ENCODE measurements around the gene C6. TPM values are rescaled to one million over a fixed set of nuclear protein-coding genes. Genes with fewer than 3 reads are reported as not detected.

The C6 gene
- total RNA-seq (2016; rRNA removed; fragmentation: Illumina TruSeq; extraction: Trizol) (2.5 and 4.7 TPM in 2 replicates), polyA plus RNA-seq (2011; rRNA removed) (0.28 and 0.61 TPM in 2 replicates), polyA minus RNA-seq (2011; rRNA and poly(A)+ RNA removed; ENCODE audit: low replicate concordance) (1.2 TPM in 1 of 2 replicates, not detected in the other), Bru-seq, nascent RNA (percentile 30 among the genes with signal in this experiment), BruChase-seq, experiment 1, labeled RNA remaining after a 6-hour chase (percentile 25 among the genes with signal in this experiment), BruChase-seq, experiment 2, labeled RNA remaining after a 2-hour chase (percentile 23 among the genes with signal in this experiment)
- total RNA-seq (2016; cell fraction: cytosol; rRNA removed; fragmentation: Illumina TruSeq; extraction: Trizol; ENCODE audit: low read depth), result 0.18 and 0.20 TPM in 2 replicates
- total RNA-seq (2016; cell fraction: insoluble cytoplasmic fraction; rRNA removed; fragmentation: Illumina TruSeq; extraction: Trizol), result 2.3 and 3.2 TPM in 2 replicates
- 0.56 and 0.76 TPM in 2 replicates for total RNA-seq (2016; cell fraction: membrane; rRNA removed; fragmentation: Illumina TruSeq; extraction: Trizol)
- 5.1 and 6.5 TPM in 2 replicates for total RNA-seq (2016; cell fraction: nucleus; rRNA removed; fragmentation: Illumina TruSeq; extraction: Trizol)
- 0.19 and 0.25 TPM in 2 replicates for polyA plus RNA-seq (2011; cell fraction: cytosol; rRNA removed)
- 0.18 and 0.33 TPM in 2 replicates for polyA plus RNA-seq (2011; cell fraction: nucleus; rRNA removed)
- polyA plus RNA-seq (2012), result 0.19 and 0.37 TPM in 2 replicates
- 0.23 and 0.29 TPM in 2 replicates for polyA plus RNA-seq (2016; cell fraction: cytosol; fragmentation: Illumina TruSeq; extraction: Trizol; ENCODE audit: low read depth)
- 1.5 and 1.7 TPM in 2 replicates for polyA plus RNA-seq (2016; cell fraction: insoluble cytoplasmic fraction; fragmentation: Illumina TruSeq; extraction: Trizol; ENCODE audit: low read depth)
- 0.37 and 0.43 TPM in 2 replicates for polyA plus RNA-seq (2016; cell fraction: membrane; fragmentation: Illumina TruSeq; extraction: Trizol; ENCODE audit: low read depth)
- 5.1 TPM in 2 replicates for polyA plus RNA-seq (2016; cell fraction: nucleus; fragmentation: Illumina TruSeq; extraction: Trizol; ENCODE audit: insufficient read depth, low read depth)
- polyA minus RNA-seq (2011; cell fraction: cytosol; rRNA and poly(A)+ RNA removed), result 0.30 and 0.70 TPM in 2 replicates
- 0.52 and 1.6 TPM in 2 replicates for polyA minus RNA-seq (2011; cell fraction: nucleus; rRNA and poly(A)+ RNA removed)
- long read RNA-seq, experiment 1, partial matches to known transcripts, result 1 of 1 reads
- long read RNA-seq, experiment 1, other reads (novel, unspliced or antisense), result 0 of 1 reads
- long read RNA-seq, experiment 2, partial matches to known transcripts, result 1 of 5 reads
- long read RNA-seq, experiment 2, other reads (novel, unspliced or antisense), result 1 of 5 reads

- H3K9ac ChIP-seq (ENCODE audit: insufficient read depth, low read depth, low read length), result no peak within 1 kb of the TSS
- intact Hi-C loops (cut with micrococcal nuclease; ENCODE audit: unreplicated experiment) (loop anchor here (5.0 kb wide), 1 partner anchor 311 kb away; no protein-coding TSS in a partner anchor), in situ Hi-C loops (cut with HindIII; ENCODE audit: extremely low pct_ligation_motif_present, low pct_unique_long_range_greater_than_20kb) (no loop called here)
- H4K20me1 ChIP-seq (ENCODE audit: insufficient read depth, low read length), result no peaks in the 10 kb centered on the region
- DNase-seq (ENCODE audit: low spot score) (peak; percentile 65), ATAC-seq (peak; percentile 99), FAIRE-seq (no peak)
- H3K4me2 ChIP-seq (ENCODE audit: low read depth, low read length), result no peak within 1 kb of the TSS
- H2AFZ ChIP-seq (ENCODE audit: low read length), result no peak within 1 kb of the TSS
- POLR2A ChIA-PET, result no interaction called here
- WGBS (ENCODE audit: low lambda C conversion rate), result 3% methylated on average over 1 of the region's 1 CpG
- no TSS peak for BruUV-seq (replicated peaks)
- CTCF ChIA-PET (ENCODE audit: low intra/inter-chr PET ratio, low total read pairs), result no interaction called here
- peaks cover 30% of the 10 kb centered on the region for H3K4me1 ChIP-seq (ENCODE audit: insufficient read depth, low read length)
- H3K27ac ChIP-seq (ENCODE audit: extremely low read length, insufficient read depth, low read length), result peak within 1 kb of the TSS; percentile 57
- H3K27me3 ChIP-seq (ENCODE audit: control insufficient read depth in 1 of 2, insufficient read depth in 2 of 2, low read length in 2 of 2), result no peaks in the 10 kb centered on the region
- H3K79me2 ChIP-seq (ENCODE audit: insufficient read depth, low read length), result no peaks in the 10 kb centered on the region
- H3K36me3 ChIP-seq (replicated peaks in 1 of 2; ENCODE audit: control insufficient read depth in 1 of 2, insufficient read depth in 2 of 2, low read length in 2 of 2), result no peaks in the 10 kb centered on the region
- H3K9me3 ChIP-seq (ENCODE audit: low read length), result no peaks in the 10 kb centered on the region
- no peak within 1 kb of the TSS; a peak in 1 of 6 replicates for H3K4me3 ChIP-seq (replicated peaks in 1 of 3; ENCODE audit: insufficient read depth in 1 of 3, low read depth in 2 of 3, low read length in 3 of 3)
- TF ChIP-seq HES4 (CRISPR knock-in tag; IDR thresholded peaks at IDR 0.05; ENCODE audit: borderline replicate concordance) (no peak), MXI1 (IDR thresholded peaks at IDR 0.05; ENCODE audit: borderline replicate concordance, low read depth, low read length) (no peak), PAXIP1 (CRISPR knock-in tag; conservative IDR thresholded peaks at IDR 0.05) (peak; percentile 20; the same call in 1 of the 2 replicates), EHMT2 (IDR thresholded peaks at IDR 0.05; ENCODE audit: borderline replicate concordance, low read depth, low read length) (peak; percentile 29; the same call in 1 of the 2 replicates), AHDC1 (CRISPR knock-in tag; IDR thresholded peaks at IDR 0.05; ENCODE audit: borderline replicate concordance) (peak; percentile 55; the same call in 1 of the 2 replicates), NFRKB (IDR thresholded peaks at IDR 0.05) (no peak), ZNF441 (CRISPR knock-in tag; IDR thresholded peaks at IDR 0.05; ENCODE audit: borderline replicate concordance) (no peak), SMAD9 (CRISPR knock-in tag; IDR thresholded peaks at IDR 0.05) (no peak), SAP130 (CRISPR knock-in tag; IDR thresholded peaks at IDR 0.05; ENCODE audit: low read depth) (no peak)
Observed at GRCh38 chr5:41213340-41213739, at the start of gene C6. Gene C6, minus strand, starts transcription at chr5:41213532. Its CDS starts 10,302 bp downstream, at chr5:41203230.

All from HepG2 (cell line).